Activated naive CD4-positive, alpha-beta T cell treated with anti-CD3 and anti-CD28 coated beads, Interleukin-2, amount 50 U/mL, for 24 hours (primary cell): ENCODE data around the gene GRM7.

ENCODE experiments used
- H3K27ac Mint-ChIP-seq: one replicate; pipeline ENCODE4 v1.8.0; 2021; ENCODE audit warnings: mild to moderate bottlenecking, mixed read lengths
- H3K27me3 Mint-ChIP-seq: one replicate; pipeline ENCODE4 v1.8.0; 2021; ENCODE audit warnings: mixed read lengths
- H3K36me3 Mint-ChIP-seq: one replicate; pipeline ENCODE4 v1.8.0; 2021; ENCODE audit warnings: mixed read lengths
- H3K4me1 Mint-ChIP-seq: one replicate; pipeline ENCODE4 v1.8.0; 2021; ENCODE audit warnings: mixed read lengths
- H3K4me3 Mint-ChIP-seq: one replicate; pipeline ENCODE4 v1.8.0; 2021; ENCODE audit warnings: mild to moderate bottlenecking, mixed read lengths
- H3K9me3 Mint-ChIP-seq: one replicate; pipeline ENCODE4 v1.8.0; 2021; ENCODE audit warnings: mixed read lengths

GRM7 gene

GRCh38 chr3:7695049-7695448, 834.1 kb downstream of the GRM7 start:
- H3K4me3 Mint-ChIP-seq = no peak overlapping the region
- no peaks in the 10 kb centered on the region for H3K9me3 Mint-ChIP-seq
- H3K27me3 Mint-ChIP-seq = peaks cover 1% of the 10 kb centered on the region
- no peaks in the 10 kb centered on the region for H3K4me1 Mint-ChIP-seq
- H3K36me3 Mint-ChIP-seq = no peaks in the 10 kb centered on the region
- no peak overlapping the region for H3K27ac Mint-ChIP-seq

- H3K27ac Mint-ChIP-seq = no peak overlapping the region
- H3K4me1 Mint-ChIP-seq = no peaks in the 10 kb centered on the region
- no peak overlapping the region for H3K4me3 Mint-ChIP-seq
- H3K27me3 Mint-ChIP-seq = peaks cover 1% of the 10 kb centered on the region
- no peaks in the 10 kb centered on the region for H3K36me3 Mint-ChIP-seq
- H3K9me3 Mint-ChIP-seq = no peaks in the 10 kb centered on the region
These were observed 835.4 kb downstream of the GRM7 start for GRCh38 chr3:7696320-7696719.

- Mint-ChIP-seq H3K36me3 (no peaks in the 10 kb centered on the region), H3K27ac (no peak overlapping the region), H3K4me1 (no peaks in the 10 kb centered on the region), H3K27me3 (peaks cover 1% of the 10 kb centered on the region), H3K9me3 (no peaks in the 10 kb centered on the region), H3K4me3 (no peak overlapping the region)
These were observed 836.6 kb downstream of the GRM7 start for GRCh38 chr3:7697548-7697947.

GRCh38 chr3:7700539-7700938, 839.6 kb downstream of the GRM7 start:
- Mint-ChIP-seq H3K27me3 (peaks cover 1% of the 10 kb centered on the region), H3K9me3 (no peaks in the 10 kb centered on the region), H3K27ac (no peak overlapping the region), H3K36me3 (no peaks in the 10 kb centered on the region), H3K4me1 (no peaks in the 10 kb centered on the region), H3K4me3 (no peak overlapping the region)

GRCh38 chr3:7700977-7701376, 840.1 kb downstream of the GRM7 start:
- H3K36me3 Mint-ChIP-seq = no peaks in the 10 kb centered on the region
- peaks cover 1% of the 10 kb centered on the region for H3K27me3 Mint-ChIP-seq
- no peaks in the 10 kb centered on the region for H3K4me1 Mint-ChIP-seq
- no peaks in the 10 kb centered on the region for H3K9me3 Mint-ChIP-seq
- H3K27ac Mint-ChIP-seq = no peak overlapping the region
- H3K4me3 Mint-ChIP-seq = no peak overlapping the region

- H3K4me1 Mint-ChIP-seq = peaks cover 10% of the 10 kb centered on the region
- H3K9me3 Mint-ChIP-seq = no peaks in the 10 kb centered on the region
- H3K27ac Mint-ChIP-seq = no peak overlapping the region
- H3K27me3 Mint-ChIP-seq = no peaks in the 10 kb centered on the region
- no peak overlapping the region for H3K4me3 Mint-ChIP-seq
- no peaks in the 10 kb centered on the region for H3K36me3 Mint-ChIP-seq
These were observed 846.3 kb downstream of the GRM7 start for GRCh38 chr3:7707187-7707586.

- H3K36me3 Mint-ChIP-seq = no peaks in the 10 kb centered on the region
- H3K4me3 Mint-ChIP-seq = no peak overlapping the region
- H3K4me1 Mint-ChIP-seq = peaks cover 10% of the 10 kb centered on the region
- no peaks in the 10 kb centered on the region for H3K27me3 Mint-ChIP-seq
- no peaks in the 10 kb centered on the region for H3K9me3 Mint-ChIP-seq
- no peak overlapping the region for H3K27ac Mint-ChIP-seq
These were observed 848.6 kb downstream of the GRM7 start for GRCh38 chr3:7709376-7710082.

- H3K4me3 Mint-ChIP-seq = no peak overlapping the region
- H3K27ac Mint-ChIP-seq = no peak overlapping the region
- peaks cover 10% of the 10 kb centered on the region for H3K4me1 Mint-ChIP-seq
- H3K9me3 Mint-ChIP-seq = no peaks in the 10 kb centered on the region
- no peaks in the 10 kb centered on the region for H3K36me3 Mint-ChIP-seq
- no peaks in the 10 kb centered on the region for H3K27me3 Mint-ChIP-seq
These were observed 849.4 kb downstream of the GRM7 start for GRCh38 chr3:7710284-7710683.

GRCh38 chr3:7713724-7714123, 852.8 kb downstream of the GRM7 start:
- no peak overlapping the region for H3K27ac Mint-ChIP-seq
- no peaks in the 10 kb centered on the region for H3K27me3 Mint-ChIP-seq
- H3K4me3 Mint-ChIP-seq = no peak overlapping the region
- no peaks in the 10 kb centered on the region for H3K36me3 Mint-ChIP-seq
- no peaks in the 10 kb centered on the region for H3K9me3 Mint-ChIP-seq
- peaks cover 4% of the 10 kb centered on the region for H3K4me1 Mint-ChIP-seq

GRCh38 chr3:7720649-7721297, 859.9 kb downstream of the GRM7 start:
- Mint-ChIP-seq H3K4me3 (no peak overlapping the region), H3K36me3 (no peaks in the 10 kb centered on the region), H3K27ac (no peak overlapping the region), H3K27me3 (no peaks in the 10 kb centered on the region), H3K4me1 (no peaks in the 10 kb centered on the region), H3K9me3 (no peaks in the 10 kb centered on the region)

GRCh38 chr3:7721869-7722268, 861.0 kb downstream of the GRM7 start:
- no peaks in the 10 kb centered on the region for H3K27me3 Mint-ChIP-seq
- no peak overlapping the region for H3K4me3 Mint-ChIP-seq
- no peaks in the 10 kb centered on the region for H3K9me3 Mint-ChIP-seq
- H3K36me3 Mint-ChIP-seq = no peaks in the 10 kb centered on the region
- H3K4me1 Mint-ChIP-seq = no peaks in the 10 kb centered on the region
- no peak overlapping the region for H3K27ac Mint-ChIP-seq

GRCh38 chr3:7728566-7729519, 867.9 kb downstream of the GRM7 start:
- H3K27ac Mint-ChIP-seq = no peak overlapping the region
- H3K9me3 Mint-ChIP-seq = no peaks in the 10 kb centered on the region
- H3K4me3 Mint-ChIP-seq = no peak overlapping the region
- H3K27me3 Mint-ChIP-seq = no peaks in the 10 kb centered on the region
- H3K4me1 Mint-ChIP-seq = no peaks in the 10 kb centered on the region
- H3K36me3 Mint-ChIP-seq = no peaks in the 10 kb centered on the region

GRCh38 chr3:7733933-7734332, 873.0 kb downstream of the GRM7 start:
- H3K27ac Mint-ChIP-seq = no peak overlapping the region
- no peaks in the 10 kb centered on the region for H3K9me3 Mint-ChIP-seq
- H3K36me3 Mint-ChIP-seq = no peaks in the 10 kb centered on the region
- H3K4me1 Mint-ChIP-seq = no peaks in the 10 kb centered on the region
- H3K27me3 Mint-ChIP-seq = no peaks in the 10 kb centered on the region
- no peak overlapping the region for H3K4me3 Mint-ChIP-seq

- no peaks in the 10 kb centered on the region for H3K9me3 Mint-ChIP-seq
- no peaks in the 10 kb centered on the region for H3K36me3 Mint-ChIP-seq
- H3K4me3 Mint-ChIP-seq = no peak overlapping the region
- no peaks in the 10 kb centered on the region for H3K4me1 Mint-ChIP-seq
- H3K27me3 Mint-ChIP-seq = no peaks in the 10 kb centered on the region
- no peak overlapping the region for H3K27ac Mint-ChIP-seq
These were observed 873.5 kb downstream of the GRM7 start for GRCh38 chr3:7734456-7734855.

- H3K27ac Mint-ChIP-seq = no peak overlapping the region
- no peaks in the 10 kb centered on the region for H3K9me3 Mint-ChIP-seq
- H3K4me3 Mint-ChIP-seq = no peak overlapping the region
- no peaks in the 10 kb centered on the region for H3K27me3 Mint-ChIP-seq
- no peaks in the 10 kb centered on the region for H3K4me1 Mint-ChIP-seq
- no peaks in the 10 kb centered on the region for H3K36me3 Mint-ChIP-seq
These were observed 876.3 kb downstream of the GRM7 start for GRCh38 chr3:7737263-7737662.

GRCh38 chr3:7739754-7740153, 878.8 kb downstream of the GRM7 start:
- H3K27me3 Mint-ChIP-seq = no peaks in the 10 kb centered on the region

More at GRCh38 chr3:7739754-7740153, 878.8 kb downstream of the GRM7 start:
- Mint-ChIP-seq H3K4me3 (no peak overlapping the region), H3K4me1 (no peaks in the 10 kb centered on the region), H3K27ac (no peak overlapping the region), H3K36me3 (no peaks in the 10 kb centered on the region), H3K9me3 (no peaks in the 10 kb centered on the region)
